SH-SY5Y (cell line): Measurements from ENCODE around the gene PKNOX2.

Experiments
- GATA2 ChIP-seq: IDR thresholded peaks from 2 replicates; pipeline ENCODE4 v1.6.1; 2011; ENCODE audit warnings: mild to moderate bottlenecking, low read depth, low read length
- GATA3 ChIP-seq: IDR thresholded peaks from 2 replicates; pipeline ENCODE4 v1.6.1; 2011; ENCODE audit warnings: low read depth, mild to moderate bottlenecking, low read length, moderate library complexity

Gene PKNOX2

DNA sequence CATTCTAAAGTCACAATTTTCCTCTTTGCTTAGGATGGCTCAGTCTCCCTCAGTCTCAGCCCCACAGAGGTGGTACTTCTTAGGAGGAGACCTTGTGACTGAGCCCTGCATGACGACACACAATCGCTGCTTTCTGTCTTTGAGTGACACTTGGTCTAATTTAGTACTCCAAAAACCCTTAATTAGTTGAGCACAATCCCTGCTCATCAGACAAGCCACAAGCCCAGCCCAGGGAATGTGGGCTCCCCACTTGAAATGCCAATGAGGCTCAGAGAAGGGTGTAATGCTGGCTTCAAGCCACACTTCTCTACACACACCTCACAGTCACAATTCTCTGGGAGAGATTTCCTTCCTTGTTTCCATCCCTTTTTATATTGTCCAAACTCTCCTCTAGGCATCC is 229.7 kb downstream of the PKNOX2 start:
- TF ChIP-seq GATA3 (no peak), GATA2 (no peak)

DNA sequence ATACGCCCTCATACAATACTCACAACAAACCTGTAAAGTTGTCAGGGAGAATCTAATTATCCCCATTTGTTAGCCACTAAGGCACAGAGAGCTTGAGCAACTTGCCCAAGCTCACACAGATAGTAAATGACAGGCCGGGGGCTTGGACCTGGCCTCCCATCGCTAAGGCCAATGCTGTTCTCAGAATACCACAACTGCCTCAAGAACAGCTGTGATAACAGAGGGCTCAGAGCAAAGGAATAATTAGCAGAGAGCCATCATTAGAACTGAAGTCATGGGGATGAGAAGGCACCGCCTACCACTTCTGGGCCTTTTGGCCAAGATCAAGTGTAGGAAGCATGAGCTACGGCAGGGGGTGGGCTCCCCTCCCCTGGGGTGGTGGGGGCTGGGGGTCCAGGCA is 232.9 kb downstream of the PKNOX2 start:
- TF ChIP-seq GATA2: no peak
- no peak for TF ChIP-seq GATA3

DNA sequence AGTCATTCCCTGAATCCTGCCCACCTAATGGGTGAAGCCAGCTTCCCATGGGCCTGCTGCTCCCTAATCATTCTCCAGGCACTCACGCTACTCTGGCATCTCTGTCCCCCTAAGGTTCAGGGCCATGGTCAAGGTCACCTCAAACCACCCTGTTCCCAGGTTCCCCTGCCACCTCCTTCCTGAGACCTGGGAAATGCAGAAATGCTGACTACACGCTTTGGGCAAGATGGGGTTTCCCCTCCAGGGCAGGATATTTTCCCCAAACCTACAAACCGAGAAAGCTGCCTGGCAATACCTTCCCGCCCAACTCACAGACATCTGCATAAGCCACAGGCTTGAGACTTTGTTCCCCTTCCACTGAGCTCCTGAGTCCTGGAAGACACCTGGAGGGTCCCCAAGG is 233.9 kb downstream of the PKNOX2 start:
- no peak for TF ChIP-seq GATA3
- no peak for TF ChIP-seq GATA2

DNA sequence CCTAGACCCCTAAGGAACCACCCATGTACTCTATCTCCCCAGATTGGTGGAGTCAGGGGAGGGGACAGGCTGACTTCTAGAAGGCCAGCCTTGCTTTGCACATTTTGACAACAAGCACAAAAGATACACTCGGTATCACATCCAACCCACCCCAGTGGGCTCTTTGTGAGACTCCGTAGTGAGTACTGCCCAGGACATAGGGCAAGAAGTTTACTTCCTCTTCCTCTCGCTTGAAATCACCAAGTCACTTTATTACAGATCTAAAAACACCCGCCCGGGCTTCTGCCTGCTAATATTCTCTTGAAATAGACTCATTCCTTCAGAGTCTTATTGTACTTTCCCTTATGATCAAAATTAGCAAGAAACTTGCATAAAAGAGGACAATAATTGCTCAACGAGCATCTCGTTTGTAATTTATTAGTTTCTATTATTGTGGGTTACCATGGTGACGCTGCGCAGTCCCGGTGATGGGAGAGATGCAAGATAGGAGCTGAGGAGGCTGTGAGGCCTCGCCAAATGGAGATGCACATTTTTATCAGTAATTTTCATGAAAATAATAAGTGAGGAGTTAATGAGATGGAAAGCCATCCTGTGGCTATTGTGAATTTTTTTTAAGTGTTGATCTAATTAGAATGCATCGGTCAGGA is 234.6 kb downstream of the PKNOX2 start:
- no peak for TF ChIP-seq GATA3
- TF ChIP-seq GATA2: peak; percentile 77

DNA sequence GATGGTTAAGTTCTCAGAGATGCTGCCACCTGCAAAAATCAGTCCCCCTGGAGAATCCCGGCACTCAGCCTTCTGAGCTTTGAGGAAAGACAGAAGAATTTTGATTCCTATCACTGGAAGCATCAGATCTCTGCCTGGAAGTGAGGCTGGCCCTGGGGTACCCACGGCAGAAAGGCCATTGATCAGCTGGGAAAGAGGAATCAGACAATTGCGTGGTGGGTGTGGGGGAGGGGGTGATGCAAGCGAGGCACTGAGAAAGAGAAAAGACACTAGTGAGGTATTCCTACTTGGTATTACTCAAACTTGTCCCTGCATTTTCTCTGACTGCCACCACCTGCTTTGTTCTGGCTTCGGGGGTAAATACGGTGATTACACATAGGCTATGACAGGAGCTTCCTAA is 235.4 kb downstream of the PKNOX2 start:
- TF ChIP-seq GATA3: no peak
- no peak for TF ChIP-seq GATA2

DNA sequence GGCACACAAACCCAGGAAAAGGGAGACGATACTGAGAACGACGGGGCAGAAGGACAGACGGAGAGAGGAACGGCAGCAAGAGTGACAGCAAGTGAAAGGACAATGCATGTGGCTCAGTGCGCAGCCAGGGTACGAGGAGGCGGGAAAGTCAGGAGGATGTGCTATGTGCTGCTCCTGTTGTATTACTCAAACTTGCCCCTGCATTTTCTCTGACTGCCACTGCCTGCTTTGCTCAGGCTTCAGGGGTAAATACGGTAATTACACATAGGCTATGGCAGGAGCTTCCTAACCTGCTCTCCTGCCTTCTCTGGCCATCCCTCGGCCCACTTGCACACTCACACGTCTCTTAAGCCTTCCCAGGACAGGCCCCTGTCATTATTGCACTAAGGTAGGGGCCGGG is 236.7 kb downstream of the PKNOX2 start:
- TF ChIP-seq GATA3 (no peak), GATA2 (no peak)

DNA sequence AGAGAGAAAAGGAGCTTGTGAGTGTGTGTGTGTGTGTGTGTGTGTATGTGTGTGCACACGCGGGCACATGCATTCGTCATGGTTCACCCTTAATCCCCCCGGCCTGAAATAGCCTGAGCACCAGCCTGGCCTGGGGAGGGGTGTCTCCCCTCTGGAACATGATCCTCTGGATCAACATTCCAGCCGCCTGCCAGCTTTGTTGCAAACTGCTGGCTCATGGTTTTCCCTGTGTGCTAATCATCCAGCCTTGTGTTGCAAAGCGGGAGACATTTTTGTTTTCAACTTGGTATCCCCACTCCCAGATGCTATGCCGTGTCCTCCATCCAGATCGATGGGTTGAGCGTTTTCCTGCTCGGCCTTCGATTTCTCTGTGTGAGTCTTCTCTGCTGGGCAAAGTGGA is 237.2 kb downstream of the PKNOX2 start:
- TF ChIP-seq GATA3: no peak
- TF ChIP-seq GATA2: no peak

DNA sequence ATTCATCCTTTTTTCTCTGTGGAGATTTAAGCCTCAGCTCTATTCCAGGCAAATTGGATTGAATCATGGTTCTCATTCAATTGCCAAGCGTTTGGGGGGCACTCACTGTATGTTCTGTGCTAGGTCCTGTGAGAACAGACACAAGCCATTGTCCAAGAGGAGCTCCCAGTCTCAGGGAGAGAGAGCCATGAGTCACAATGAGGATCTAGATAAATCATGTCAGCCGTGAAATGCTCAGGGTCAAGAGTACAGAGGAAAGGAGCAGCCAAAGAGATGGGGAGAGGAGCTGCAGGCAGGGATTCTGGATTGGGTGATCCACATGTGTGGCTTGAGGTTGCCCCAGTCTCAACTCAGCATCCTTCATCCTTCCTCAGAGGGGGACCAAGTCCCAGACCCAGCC is 237.9 kb downstream of the PKNOX2 start:
- TF ChIP-seq GATA2 (no peak), GATA3 (no peak)

DNA sequence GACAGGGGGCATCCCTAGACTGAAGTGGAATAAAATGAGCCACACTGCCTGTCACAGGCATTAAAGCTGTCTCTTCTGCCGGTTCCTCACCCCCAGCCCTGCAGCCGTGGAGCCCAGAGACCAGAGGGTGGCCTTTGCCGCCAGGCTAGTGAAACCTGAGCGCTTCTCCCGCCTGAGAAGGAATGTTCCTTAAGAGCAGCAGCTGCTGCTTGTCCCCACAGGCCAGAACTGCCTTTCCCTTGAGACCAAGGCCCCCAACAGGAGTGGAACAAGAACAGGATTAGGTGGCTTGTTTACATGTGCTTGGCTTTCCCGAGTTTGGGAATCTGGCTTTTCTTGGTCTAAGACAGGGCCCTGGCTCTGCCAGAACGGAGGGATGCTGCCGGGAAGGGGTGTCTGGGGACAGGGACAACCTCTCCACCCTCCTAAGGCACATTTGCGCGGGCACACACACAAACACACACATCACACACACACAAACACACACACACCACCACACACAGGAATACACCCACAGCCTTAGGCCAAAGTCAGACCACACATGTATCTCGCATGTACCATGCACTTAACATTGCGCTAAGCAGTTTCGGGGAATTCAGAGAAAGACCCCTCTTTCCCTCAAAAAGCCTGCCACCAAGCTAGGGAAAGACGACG is 239.7 kb downstream of the PKNOX2 start:
- TF ChIP-seq GATA2 (no peak), GATA3 (no peak)

DNA sequence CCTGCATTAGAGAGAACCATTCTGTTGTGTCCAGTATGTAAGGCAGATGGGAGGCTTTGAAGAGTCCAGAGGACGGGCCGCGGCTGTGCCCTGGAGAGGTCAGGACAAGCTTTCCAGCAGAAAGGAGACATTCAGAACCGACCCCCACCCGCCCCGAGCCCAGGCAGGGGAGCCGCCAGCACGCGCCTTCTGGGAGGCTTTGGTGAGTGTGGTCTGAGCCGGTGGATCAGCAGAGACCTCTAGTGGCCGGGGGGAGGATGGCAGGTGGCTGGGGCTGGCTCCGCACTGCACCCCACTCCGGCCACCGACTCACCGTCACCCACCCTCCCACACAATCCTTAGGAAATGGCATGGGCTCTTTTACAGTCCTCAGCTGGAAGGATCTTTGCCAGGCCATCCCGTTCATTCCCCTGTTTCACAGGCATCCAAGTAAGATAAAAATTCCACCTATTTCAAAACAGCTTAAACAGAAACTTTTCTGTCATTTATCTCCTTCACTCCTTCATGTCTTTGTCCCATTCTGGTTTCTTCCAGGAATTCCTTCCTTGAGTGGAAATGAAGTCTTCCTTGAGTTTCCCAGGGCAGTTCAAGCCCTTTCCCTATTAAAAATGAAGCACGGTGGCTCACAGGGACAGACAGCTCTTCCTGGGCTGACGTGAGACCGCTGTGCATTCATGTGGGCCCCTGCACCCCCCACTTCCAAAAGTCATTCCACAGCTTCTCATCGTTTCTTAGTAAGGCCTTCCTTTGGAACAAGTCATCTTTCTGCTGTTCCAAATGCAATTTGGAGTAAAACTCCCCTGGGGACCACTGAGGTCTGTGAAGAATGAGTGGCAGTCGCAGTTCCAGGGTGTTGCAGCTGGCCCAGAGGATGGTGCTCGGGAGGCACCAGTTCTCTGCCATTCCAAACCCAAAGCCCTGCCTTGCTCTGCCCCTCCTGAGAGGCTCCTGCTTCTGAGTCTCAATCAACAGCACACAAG is 240.6 kb downstream of the PKNOX2 start:
- TF ChIP-seq GATA2 (no peak), GATA3 (no peak)

DNA sequence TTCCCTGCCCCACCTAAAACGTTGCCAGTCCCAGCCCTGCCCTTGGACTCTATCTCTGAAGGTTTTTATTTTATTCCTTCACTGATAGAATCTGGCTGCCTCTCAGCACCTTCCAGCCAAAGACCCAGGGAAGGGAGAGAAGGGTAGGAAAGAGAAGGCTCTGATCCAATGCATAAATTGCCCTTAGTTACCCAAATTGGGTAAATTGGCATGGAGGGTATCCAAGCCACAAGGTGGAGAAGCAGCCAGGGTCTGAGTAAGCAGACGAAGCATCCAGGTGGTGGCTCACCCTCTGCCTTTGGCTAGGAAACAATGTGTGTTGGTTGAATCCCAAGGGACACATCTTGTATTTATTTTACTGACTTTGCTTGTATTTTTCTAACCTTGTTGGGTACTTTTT is 242.5 kb downstream of the PKNOX2 start:
- no peak for TF ChIP-seq GATA2
- no peak for TF ChIP-seq GATA3

DNA sequence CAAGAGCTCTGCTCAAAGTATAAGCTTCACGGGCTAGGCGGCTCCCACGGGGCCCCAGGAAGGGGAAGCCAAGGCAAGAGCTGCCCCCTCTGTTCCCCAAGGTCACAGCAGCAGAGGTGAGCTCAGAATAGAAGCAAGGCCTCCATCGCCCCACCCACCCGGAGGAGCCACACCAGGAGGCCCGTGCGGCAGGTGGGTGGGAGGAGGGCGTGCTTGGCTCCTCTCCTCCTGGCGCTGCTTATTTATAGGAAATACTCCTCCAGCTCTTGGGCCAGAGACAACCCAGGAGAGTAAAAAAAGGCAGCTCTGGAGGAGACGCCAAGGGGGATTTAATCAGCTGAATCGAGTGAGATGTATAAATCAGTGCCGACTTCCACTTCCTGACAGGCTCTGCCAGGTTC is 243.8 kb downstream of the PKNOX2 start:
- TF ChIP-seq GATA3 (no peak), GATA2 (no peak)

DNA sequence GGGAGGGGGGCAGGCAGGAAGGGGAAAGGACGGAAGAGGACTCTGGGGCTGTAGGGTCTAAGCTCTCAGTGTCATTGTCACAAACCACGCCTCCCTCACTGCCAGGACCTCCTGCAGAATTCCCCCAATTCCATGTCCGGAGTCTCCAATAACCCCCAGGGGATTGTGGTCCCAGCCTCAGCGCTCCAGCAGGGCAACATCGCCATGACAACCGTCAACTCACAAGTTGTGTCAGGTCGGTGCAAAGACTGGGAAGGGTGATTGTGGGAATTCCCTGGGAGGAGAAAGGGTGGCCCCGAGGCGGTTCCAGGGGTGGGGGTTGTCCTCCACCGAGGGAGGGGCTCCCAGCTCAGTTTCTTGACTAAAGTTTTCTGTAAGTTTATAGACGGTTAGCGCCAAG is 245.5 kb downstream of the PKNOX2 start:
- TF ChIP-seq GATA3 (no peak), GATA2 (no peak)

DNA sequence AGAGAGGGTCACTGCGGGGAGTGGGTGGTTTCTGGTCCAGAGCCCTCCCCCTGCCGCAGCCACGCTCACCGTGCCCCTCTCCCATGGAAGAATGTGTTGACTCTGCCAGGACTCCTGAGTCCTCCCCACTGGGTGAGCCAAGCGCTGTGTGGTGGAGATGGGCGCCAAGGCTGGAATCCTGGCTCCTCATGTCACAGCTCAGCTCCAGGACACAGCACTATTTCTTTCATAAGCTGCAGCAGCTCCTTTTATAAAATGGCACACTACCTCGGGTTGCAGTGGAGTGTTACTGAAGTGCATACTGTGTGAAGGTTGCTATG is 247.6 kb downstream of the PKNOX2 start:
- TF ChIP-seq GATA3 (no peak), GATA2 (no peak)

DNA sequence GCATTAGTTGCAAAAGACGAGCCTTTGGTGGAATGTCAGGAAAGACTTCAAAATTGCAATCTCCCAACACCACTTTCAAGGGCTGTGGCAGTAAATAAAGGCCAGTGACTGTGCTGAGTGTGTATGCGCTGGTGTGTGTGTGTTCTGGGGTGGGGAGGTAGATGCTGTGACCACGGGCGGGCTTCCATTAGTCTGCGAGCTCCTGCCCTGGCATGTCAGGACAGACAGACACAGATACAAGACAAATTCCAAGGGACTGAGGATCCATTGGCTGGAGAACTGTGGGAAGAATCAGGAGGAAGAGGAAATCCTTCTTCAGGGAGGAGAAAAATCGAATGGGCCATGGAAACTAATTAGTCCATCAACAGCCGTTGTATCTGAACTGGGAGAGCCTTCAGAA is 248.0 kb downstream of the PKNOX2 start:
- TF ChIP-seq GATA3: no peak
- no peak for TF ChIP-seq GATA2
